Right ventricle myocardium superior (tissue), 1 donor: ENCODE results near the gene NFKBIE. TPM values are rescaled to one million over a fixed set of nuclear protein-coding genes. Genes with fewer than 3 reads are reported as not detected.
A peak's percentile ranks its signal among the peaks of the same experiment; 100 is the strongest.

Source experiments
- ATAC-seq: fragments of 200-7000 bp; cut with Tn5 transposase; one replicate; pipeline ENCODE4 v1.9.1; 2020; ENCODE audit warnings: mild to moderate bottlenecking; ENCODE audit not compliant: poor library complexity
- DNase-seq: peaks from one replicate; pipeline ENCODE4 v3.0.0-alpha.2; 2020
- intact Hi-C: fragments of 100-400 bp; cut with DNase I; formaldehyde crosslinking; loops from one replicate; pipeline ENCODE4 v1.11.2; 2022
- total RNA-seq: library from RNA; stranded (reverse); fragmentation: NEBNext Ultra II Directional; extraction: Animal tissue kit (Norgen Biotek cat#: 25700); gene quantifications from one replicate; pipeline ENCODE4 v1.2.1, GENCODE V29; 2021
- donor health status: DM: no; HTN: yes; CAD: no; lungs with severe emphysema.

The NFKBIE gene
- total RNA-seq, 1 donor from 2014 or later: 3.7 TPM

DNA sequence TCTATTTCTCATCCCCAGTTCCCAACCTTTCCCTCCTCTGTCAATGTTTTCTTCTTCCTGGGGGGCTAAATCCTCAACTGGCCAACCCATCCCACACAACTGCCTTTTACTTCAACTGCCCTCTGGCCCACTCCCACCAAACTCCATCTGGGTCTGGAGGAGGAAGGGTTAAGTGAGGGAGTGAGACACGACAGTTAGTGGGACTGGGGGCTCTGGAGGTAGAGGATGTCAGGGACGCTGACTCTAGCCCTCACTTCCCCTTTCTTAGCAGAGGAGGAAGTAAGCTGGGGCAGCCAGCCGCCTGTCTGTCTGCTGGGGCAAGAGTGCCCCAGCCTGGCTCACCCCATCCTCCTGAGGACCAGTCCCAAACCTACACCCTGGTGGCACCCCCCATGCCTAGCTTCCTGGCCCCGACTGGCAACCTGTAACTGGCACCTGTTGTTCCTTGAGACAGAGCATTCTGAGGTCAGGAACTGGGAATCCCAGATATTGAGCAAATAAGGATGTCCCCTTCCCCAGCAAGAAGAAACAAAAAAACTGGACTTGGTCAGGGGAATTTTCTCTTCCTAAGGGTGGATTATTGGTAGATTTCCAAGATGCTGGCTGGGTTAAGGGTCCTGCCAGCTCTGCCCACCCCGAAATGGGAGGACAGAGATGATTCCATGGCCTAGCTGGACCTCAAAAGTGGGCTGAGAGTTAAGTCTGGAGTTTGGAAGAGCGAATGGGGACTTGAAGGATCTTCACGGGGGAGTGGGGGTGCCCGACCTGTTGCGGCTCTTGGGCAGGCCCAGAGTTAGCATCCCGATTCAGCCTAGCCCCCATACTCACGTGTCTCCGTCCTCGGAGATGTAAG is 971 bp downstream of the NFKBIE start:
- intact Hi-C loops: loop anchor here (5.0 kb wide), 1 partner anchor 43 kb away; no protein-coding TSS in a partner anchor
- peak; percentile 6 for ATAC-seq
- DNase-seq: peak; percentile 79

GRCh38 chr6:44263354-44264100 is 1.8 kb downstream of the NFKBIE start:
- DNase-seq (no peak), ATAC-seq (no peak)
- intact Hi-C loops: no loop called here

DNA sequence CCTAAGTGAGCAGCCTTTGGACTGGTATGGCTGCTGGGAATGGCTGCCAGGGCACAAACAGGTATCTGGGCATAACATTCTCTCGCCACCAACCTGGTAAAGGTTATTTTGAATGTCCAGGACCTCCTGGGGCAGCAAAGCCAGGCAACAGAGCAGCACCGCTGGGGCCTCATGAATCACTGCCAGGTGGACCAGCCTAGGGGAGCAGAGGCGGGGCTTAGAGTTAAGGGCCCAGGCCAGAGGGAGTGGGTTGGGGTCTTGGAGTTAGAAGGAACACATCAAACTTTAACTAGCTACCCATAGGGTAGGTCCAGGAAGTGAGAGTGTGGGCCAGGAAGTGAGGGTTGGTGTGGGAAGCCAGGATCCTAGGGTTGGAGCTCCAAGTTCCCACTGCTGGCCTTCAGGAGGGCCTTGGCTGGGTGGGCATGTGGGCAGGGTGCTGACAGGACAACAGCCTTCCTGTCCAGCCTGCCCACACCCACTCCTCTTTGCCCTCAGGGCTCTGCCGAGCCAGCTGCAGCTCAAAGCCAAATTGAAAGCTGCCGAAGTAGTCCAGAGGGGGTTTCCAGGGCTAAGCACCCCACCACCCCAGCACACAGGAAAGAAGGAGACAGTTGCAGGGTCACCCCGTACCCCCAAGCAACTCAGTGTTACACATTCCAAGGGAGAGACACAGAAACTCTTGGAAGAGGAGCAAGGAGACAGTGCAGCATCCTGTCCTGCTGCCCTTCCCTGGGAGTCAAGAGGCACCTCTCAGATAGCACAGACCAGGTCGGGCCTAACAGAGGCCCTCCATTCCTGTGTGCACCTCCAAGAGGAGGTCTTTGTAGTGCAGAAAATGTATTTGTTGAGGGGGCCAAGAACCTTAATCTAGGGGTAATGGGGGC is 2.6 kb downstream of the NFKBIE start:
- ATAC-seq (no peak), DNase-seq (no peak)
- intact Hi-C loops: no loop called here

GRCh38 chr6:44261581-44261980 is 3.8 kb downstream of the NFKBIE start:
- intact Hi-C loops: no loop called here
- DNase-seq (no peak), ATAC-seq (no peak)

DNA sequence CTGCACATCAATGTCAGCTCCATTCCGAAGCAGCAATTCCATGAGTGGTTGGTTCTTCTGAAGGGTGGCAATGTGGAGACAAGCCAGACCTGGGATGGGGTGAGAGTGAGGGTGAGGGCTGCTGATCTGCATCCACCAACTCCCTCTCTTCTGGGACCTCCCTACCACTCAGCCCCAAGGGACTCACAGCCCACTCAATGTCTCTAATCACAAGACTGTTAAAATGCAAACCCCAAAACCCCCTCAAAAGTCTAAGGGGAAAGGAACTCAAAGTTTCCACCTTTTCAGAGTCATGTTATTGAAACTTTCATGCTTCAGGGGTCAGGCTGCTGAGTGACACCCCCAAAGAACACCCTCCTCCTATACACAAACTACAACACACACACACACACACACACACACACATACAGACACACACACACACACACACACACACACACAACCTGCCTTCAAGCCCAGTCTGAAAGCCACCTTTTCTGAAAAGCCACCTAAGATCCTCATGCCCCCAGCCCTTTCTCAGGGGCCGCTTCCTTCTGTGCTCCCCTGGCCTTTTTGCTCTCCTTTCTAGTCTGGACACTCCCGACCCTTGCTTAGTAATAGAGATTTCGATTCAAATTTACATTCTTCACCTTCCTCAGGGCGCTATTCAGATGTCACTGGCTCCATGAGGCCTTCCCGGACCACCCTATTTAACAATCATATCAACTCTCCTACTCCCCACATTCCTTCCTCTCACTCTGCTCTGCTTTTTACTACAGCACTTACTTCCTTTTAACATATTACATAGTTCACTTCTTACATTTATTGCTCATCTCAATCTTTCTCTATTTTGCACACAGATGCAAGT is 4.7 kb downstream of the NFKBIE start:
- DNase-seq: no peak
- ATAC-seq: no peak
- intact Hi-C loops: no loop called here

GRCh38 chr6:44260011-44260410 is 5.3 kb downstream of the NFKBIE start:
- DNase-seq (no peak), ATAC-seq (no peak)
- intact Hi-C loops: no loop called here

DNA sequence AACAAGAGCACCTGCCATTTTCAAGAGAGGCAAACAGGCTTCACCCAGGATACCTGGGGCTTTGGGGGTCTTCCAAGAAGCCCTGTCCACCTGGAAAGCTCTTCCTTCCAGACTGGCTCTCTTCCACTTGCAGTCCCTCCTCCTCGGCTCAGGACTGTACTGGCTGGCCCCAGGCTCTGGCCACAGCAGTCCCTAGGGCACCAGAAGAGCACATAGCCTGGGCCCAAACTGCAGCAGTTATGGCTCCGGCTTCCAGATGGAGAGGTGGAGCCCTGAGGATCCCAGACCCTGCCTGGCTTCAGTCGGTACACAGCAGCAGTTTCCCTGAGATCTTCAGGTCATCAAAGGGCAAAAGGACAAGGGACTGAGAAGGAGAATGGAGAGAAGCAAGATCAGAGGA is 6.4 kb downstream of the NFKBIE start:
- ATAC-seq: no peak
- intact Hi-C loops: no loop called here
- DNase-seq: no peak

DNA sequence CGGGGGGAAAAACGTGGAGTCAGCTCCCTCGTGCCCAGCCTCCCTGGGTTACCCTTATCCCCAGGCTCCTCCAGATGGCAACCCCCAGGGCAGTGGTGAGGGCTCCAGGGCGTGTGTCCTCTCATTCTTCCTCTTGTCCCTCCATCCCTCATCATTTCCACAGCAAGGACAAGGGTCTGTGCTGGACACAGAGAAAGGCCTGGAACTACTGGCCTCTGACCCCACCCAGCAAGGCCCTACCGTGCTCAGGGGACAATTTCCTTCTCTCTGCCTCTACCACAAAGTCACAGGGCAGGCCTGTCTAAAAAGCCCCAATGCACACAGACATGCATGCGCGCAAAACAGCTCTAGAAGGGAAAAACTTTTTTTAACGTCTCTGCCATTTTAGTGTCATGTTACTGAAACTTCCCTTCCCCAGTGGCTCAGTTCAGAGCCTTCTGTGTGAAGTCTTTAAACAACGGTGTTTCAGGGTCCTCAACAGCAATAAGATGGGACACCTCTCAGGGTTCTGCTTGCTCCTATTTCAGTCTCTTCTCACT is 7.0 kb downstream of the NFKBIE start:
- no peak for ATAC-seq

GRCh38 chr6:44257753-44258324 is 7.5 kb downstream of the NFKBIE start:
- no peak for DNase-seq
- ATAC-seq: no peak
- intact Hi-C loops: no loop called here

More for the DNA sequence above, 7.0 kb downstream of the NFKBIE start:
- DNase-seq: no peak
- intact Hi-C loops: no loop called here

DNA sequence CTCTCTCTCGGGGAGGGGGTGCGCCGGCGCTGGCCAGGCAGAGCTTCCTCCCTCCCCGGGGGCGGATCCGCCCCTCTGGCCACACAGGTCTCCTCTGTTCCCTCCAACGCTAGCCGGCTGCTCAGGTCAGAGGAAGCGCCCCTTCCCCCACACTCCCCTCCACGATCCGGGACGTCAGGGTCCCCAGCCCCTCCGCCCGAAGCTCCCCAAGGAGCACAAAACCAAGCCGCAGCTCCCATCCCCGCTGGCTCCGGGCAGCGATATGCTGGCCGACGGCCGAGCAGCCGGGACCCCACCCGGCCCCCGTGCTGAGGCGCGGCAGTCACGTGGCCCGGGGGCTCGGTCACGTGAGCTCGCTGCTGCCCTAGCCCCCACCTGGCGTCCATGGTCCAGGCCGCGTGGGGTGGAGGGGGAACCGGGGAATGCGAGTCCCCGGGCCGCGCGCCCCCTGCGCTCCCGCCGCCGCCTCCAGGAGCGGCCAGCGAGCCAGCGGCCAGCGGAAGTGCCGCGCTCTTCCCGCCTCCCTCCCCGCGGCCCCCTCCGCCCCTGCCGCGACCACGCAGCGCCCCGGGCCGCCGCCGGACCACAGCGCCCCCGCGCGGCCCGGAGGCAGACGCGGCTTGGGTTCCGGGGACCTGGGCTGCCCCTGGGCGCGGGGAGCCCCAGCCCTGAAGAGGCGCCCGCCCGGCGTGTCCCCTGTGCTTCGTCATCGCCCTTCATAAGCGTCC is 8.2 kb downstream of the NFKBIE start, which contains the start of gene SLC35B2:
SLC35B2 (minus strand) TSS at position 504 of the 728 bp plus-strand sequence; CDS start at position 386, 118 bp downstream.
- DNase-seq: peak; percentile 78

DNA sequence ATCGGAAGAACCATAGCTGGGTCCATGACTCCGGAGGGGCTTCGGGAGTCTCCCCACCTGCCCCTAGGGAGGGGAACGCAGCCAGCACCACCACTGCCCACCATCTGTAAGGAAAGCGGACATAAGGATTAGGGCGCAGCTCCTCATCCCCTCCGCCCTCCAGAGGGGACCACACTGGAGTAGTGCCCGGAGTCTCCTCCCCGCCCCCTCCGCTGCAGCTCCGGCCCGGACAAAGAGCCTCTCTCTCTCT is 8.7 kb downstream of the NFKBIE start:
- DNase-seq (no peak), ATAC-seq (no peak)
- intact Hi-C loops: no loop called here

More for the DNA sequence above, 8.2 kb downstream of the NFKBIE start, which contains the start of gene SLC35B2:
- intact Hi-C loops: no loop called here
- ATAC-seq: peak; percentile 87

GRCh38 chr6:44255871-44256774 is 9.2 kb downstream of the NFKBIE start:
- intact Hi-C loops: no loop called here
- ATAC-seq (no peak), DNase-seq (no peak)

DNA sequence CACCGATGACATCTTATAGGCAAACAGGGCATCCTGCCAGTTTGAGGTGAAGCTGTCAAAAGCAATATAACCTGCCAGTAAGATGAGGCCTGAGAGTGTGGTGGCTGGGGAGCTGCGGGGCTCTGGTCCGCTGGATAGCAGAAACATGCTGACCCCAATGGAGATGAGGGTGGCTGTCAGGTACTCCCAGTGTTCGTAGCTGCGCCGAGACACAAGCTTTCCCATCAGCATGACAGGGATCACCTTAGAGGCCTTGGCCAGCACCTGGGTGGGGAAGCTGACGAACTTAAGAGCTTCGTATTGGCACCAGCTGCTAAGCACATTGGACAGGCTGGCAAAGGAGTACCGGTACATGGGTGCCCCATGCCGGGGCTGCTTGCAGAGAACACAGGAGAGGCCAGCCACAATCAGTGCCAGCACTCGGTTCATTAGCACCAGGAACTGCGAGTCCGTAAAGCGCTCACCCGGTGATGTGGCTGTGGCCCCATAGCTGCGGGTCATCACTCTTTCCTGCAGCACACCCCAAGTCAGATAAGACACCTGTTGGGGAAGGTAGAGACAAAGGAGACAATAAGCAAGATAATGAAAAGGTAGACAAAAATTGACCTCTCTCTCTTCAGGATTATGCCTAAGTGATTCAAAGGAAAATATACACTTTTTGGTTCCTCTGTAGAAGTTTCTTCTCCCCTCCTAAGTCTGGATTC is 10.1 kb downstream of the NFKBIE start:
- no peak for DNase-seq
- ATAC-seq: no peak
- intact Hi-C loops: no loop called here

GRCh38 chr6:44254191-44255104 is 10.9 kb downstream of the NFKBIE start:
- no peak for DNase-seq
- intact Hi-C loops: no loop called here
- ATAC-seq: no peak
